Measurements from ENCODE around the gene PRR36. TPM values are rescaled to one million over a fixed set of nuclear protein-coding genes. Genes with fewer than 3 reads are reported as not detected.

The PRR36 gene
- total and polyA plus RNA-seq, 10 donors, result 0.02 to 0.43 (median 0.09) TPM; not detected in 3

DNA sequence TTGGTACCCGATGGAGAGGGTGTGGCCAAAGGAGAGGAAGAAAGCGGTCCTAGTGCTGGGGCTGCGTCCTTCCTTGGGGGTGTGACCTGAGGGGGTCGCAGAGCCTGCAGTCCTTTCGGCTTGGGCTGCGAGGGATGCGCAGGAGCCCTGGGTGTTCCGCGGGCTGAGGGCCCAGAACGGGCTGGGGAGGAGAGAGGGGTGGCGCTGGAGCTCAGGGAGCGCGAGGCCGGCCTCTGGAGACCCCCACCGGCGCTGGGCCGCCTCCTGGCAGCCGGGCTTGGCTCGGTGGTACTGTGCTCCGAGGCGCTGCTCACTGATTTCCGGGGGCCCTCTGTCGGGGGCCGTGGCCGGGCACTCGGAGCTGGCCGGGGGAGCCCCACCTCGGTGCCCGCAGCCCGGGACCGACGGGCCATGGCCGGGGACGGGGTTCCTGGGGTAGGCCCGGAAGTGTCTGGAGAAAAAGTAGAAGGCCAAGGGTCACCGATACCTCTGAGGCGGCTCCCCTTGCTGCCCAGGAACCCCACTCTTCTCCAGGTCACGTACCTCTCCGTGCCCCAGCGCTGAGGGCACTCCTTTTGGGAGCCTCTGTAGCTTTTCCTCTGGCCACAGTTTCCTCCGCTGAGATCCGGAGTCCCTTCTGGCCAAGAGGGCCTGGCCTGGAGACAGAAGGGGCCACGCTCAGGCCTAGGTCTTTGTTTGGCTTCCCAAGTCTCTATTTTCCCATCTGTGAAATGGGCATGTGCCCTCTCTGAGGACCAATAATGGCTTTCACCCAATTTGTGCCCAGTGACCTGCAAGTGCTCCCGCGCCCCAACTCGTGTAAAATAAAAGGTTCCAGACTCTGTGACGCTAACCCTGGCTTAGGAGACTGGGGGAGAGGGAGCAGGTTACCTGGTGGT lies 1.6 kb downstream of the PRR36 start:
- intact Hi-C loops (cut with DNase I; ENCODE audit: low total_unique reads), result no loop called here
- WGBS, 5 donors, result 50 to 62% (median 54%) methylated on average over 22 to 47 of the region's 47 CpGs
- Histone ChIP-seq H3K9me3 (peaks cover 0 to 3% (median 0%) of the 10 kb centered on the region in 8 donors), H3K36me3 (no peaks in the 10 kb centered on the region), H3K27ac (no peak overlapping the region), H3K4me1 (peaks cover 10 to 67% (median 59%) of the 10 kb centered on the region in 6 donors), H3K4me3 (peak overlapping the region in 2 of 8 donors; percentile 13 to 46), H3K27me3 (replicated peaks in 1 of 7) (peaks cover 2 to 84% (median 38%) of the 10 kb centered on the region in 7 donors)
- no peak for DNase-seq
- TF ChIP-seq POLR2A (IDR thresholded peaks at IDR 0.05) (no peak), POLR2AphosphoS5 (IDR thresholded peaks at IDR 0.05) (no peak)
- TF ChIP-seq, protein P1, sequence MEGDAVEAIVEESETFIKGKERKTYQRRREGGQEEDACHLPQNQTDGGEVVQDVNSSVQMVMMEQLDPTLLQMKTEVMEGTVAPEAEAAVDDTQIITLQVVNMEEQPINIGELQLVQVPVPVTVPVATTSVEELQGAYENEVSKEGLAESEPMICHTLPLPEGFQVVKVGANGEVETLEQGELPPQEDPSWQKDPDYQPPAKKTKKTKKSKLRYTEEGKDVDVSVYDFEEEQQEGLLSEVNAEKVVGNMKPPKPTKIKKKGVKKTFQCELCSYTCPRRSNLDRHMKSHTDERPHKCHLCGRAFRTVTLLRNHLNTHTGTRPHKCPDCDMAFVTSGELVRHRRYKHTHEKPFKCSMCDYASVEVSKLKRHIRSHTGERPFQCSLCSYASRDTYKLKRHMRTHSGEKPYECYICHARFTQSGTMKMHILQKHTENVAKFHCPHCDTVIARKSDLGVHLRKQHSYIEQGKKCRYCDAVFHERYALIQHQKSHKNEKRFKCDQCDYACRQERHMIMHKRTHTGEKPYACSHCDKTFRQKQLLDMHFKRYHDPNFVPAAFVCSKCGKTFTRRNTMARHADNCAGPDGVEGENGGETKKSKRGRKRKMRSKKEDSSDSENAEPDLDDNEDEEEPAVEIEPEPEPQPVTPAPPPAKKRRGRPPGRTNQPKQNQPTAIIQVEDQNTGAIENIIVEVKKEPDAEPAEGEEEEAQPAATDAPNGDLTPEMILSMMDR (IDR thresholded peaks at IDR 0.05 in 8 of 11, conservative IDR thresholded peaks at IDR 0.05 in 3 of 11), result no peak

DNA sequence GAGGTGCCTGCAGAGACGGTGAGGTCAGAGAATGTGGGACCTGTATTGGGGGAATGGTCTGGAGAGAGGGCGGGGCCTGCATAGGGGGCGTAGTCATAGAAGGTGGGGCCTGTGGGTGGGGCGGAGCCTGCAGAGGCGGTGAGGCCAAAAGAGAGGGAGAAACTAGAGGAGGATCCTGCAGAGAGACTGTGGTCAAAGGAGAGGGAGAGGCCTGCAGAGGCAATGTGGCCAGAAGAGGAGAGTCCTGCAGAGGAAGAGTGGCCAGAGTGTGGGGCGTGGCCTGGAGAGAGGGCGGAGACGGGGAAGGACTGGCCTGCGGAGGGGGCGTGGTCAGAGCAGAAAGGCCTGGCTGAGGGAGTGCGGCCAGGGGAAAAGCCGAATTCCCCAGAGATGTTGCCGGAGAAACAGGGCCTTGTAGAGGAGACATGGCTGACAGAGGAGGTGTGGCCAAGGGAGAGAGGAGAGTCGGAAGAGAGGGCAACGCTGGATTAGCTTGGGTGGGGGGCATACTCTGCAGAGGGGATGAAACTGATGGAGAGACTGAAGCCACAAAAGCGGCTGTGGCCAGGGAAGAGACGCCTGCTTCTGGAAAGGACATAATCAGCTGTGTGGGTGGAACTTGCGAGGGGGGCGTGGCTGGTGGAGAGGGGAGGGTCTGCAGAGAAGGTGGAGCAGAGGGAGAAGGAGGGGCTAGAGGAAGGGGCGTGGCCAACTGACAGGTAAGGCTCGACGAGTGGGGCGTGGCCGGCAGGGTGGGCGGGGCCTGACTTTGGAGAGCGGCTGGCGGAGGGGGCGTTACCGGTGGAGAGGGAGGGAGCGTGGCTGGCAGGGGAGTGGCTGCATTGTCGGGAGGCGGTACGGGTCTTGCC lies 2.5 kb downstream of the PRR36 start:
- Histone ChIP-seq H3K27me3 (replicated peaks in 1 of 7) (peaks cover 2 to 88% (median 38%) of the 10 kb centered on the region in 7 donors), H3K27ac (no peak overlapping the region), H3K9me3 (peaks cover 0 to 3% (median 0%) of the 10 kb centered on the region in 8 donors), H3K4me1 (peaks cover 10 to 67% (median 59%) of the 10 kb centered on the region in 6 donors), H3K4me3 (peak overlapping the region in 4 of 8 donors; percentile 1 to 46 (median 8)), H3K36me3 (no peaks in the 10 kb centered on the region)
- intact Hi-C loops (cut with DNase I; ENCODE audit: low total_unique reads), result no loop called here
- TF ChIP-seq, protein P1 (IDR thresholded peaks at IDR 0.05 in 8 of 11, conservative IDR thresholded peaks at IDR 0.05 in 3 of 11), result no peak
- TF ChIP-seq POLR2AphosphoS5 (IDR thresholded peaks at IDR 0.05) (no peak), POLR2A (IDR thresholded peaks at IDR 0.05) (no peak)
- 5 to 8% (median 7%) methylated on average over 33 of the region's 33 CpGs for WGBS, 5 donors
- peak; percentile 87 for DNase-seq

DNA sequence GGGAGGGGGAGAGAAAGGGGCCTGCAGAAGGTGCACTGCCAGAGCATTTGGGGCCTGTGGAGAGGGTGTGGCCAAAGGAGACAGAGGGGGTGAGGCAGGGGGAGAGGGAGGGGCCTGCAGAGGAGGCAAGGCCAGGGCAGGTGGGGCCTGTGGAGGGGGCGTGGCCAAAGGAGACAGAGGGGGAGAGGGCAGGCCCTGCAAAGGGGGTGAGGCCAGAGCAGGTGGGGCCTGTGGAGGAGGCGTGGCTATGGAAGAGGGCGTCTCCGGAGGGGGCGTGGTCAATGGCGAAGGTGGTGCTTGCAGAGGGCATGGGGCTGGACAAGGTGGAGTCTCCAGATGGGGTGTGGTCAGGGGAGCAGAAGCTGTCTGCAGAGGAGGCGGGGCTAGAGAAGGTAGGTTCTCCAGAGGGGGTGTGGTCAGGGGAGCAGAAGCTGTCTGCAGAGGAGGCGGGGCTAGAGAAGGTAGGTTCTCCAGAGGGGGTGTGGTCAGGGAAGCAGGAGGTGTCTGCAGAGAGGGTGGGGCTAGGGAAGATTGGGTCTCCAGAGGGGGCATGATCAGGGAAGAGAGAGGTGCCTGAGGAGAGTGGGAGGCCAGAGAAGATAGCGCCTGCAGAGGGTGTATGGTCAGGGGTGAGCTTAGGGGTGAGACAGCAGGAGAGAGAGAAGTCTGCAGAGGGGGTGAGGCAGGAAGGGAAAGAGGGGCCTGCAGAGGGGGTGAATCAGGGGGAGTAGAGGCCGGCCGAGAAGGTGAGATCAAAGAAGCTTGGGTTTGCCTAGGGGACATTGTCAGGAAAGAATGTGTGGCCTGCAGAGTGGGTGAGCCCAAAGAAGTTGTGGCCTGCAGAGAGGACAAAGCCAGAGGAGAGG lies 3.4 kb downstream of the PRR36 start:
- WGBS, 5 donors, result 41 to 59% (median 47%) methylated on average over 11 of the region's 11 CpGs
- peaks cover 0 to 3% (median 0%) of the 10 kb centered on the region in 8 donors for H3K9me3 ChIP-seq
- no peak overlapping the region for H3K4me3 ChIP-seq
- TF ChIP-seq POLR2AphosphoS5 (IDR thresholded peaks at IDR 0.05), result no peak
- TF ChIP-seq, protein P1 (IDR thresholded peaks at IDR 0.05 in 8 of 11, conservative IDR thresholded peaks at IDR 0.05 in 3 of 11), result no peak
- no peak for TF ChIP-seq POLR2A (IDR thresholded peaks at IDR 0.05)
- DNase-seq, result no peak
- H3K36me3 ChIP-seq, result no peaks in the 10 kb centered on the region
- no peak overlapping the region for H3K27ac ChIP-seq
- intact Hi-C loops (cut with DNase I; ENCODE audit: low total_unique reads), result no loop called here
- peaks cover 10 to 67% (median 59%) of the 10 kb centered on the region in 6 donors for H3K4me1 ChIP-seq
- peaks cover 2 to 88% (median 39%) of the 10 kb centered on the region in 7 donors for H3K27me3 ChIP-seq (replicated peaks in 1 of 7)
